Progenitor cell of endocrine pancreas (in vitro differentiated cells): ENCODE results near the gene CDK11B. TPM values are rescaled to one million over a fixed set of nuclear protein-coding genes. Genes with fewer than 3 reads are reported as not detected.

ENCODE experiments used
- DNase-seq: peaks from one replicate; pipeline ENCODE4 v3.0.0; 2021; ENCODE audit warnings: low spot score; ENCODE audit not compliant: unreplicated experiment
- H3K27ac Mint-ChIP-seq: 2 replicates; pipeline ENCODE4 v1.8.0; 2021; ENCODE audit warnings: mild to moderate bottlenecking, moderate library complexity, mixed read lengths
- H3K27me3 Mint-ChIP-seq: 2 replicates; pipeline ENCODE4 v1.8.0; 2021; ENCODE audit warnings: mixed read lengths
- H3K36me3 Mint-ChIP-seq: 2 replicates; pipeline ENCODE4 v1.8.0; 2022; ENCODE audit warnings: mixed read lengths; ENCODE audit not compliant: insufficient read depth
- H3K4me1 Mint-ChIP-seq: 2 replicates; pipeline ENCODE4 v1.8.0; 2021; ENCODE audit warnings: low read depth, mixed read lengths
- H3K4me3 Mint-ChIP-seq: 2 replicates; pipeline ENCODE4 v1.8.0; 2021; ENCODE audit warnings: low read depth, mild to moderate bottlenecking, moderate library complexity, mixed read lengths
- H3K9me3 Mint-ChIP-seq: 2 replicates; pipeline ENCODE4 v1.8.0; 2021; ENCODE audit warnings: low read depth, mixed read lengths
- total RNA-seq: library from RNA; stranded (reverse); gene quantifications from 2 replicates; pipeline ENCODE4 v1.2.1, GENCODE V29; 2021
- TF ChIP-seq, protein P1 (sequence below): fragments of 200-600 bp; sonication (generic); IDR thresholded peaks from one replicate; pipeline ENCODE4 v1.5.0; 2021; ENCODE audit warnings: antibody characterized with exemption, mild to moderate bottlenecking; ENCODE audit not compliant: unreplicated experiment

CDK11B gene
- total RNA-seq, 1 donor from 2014 or later = 28.7 TPM

DNA sequence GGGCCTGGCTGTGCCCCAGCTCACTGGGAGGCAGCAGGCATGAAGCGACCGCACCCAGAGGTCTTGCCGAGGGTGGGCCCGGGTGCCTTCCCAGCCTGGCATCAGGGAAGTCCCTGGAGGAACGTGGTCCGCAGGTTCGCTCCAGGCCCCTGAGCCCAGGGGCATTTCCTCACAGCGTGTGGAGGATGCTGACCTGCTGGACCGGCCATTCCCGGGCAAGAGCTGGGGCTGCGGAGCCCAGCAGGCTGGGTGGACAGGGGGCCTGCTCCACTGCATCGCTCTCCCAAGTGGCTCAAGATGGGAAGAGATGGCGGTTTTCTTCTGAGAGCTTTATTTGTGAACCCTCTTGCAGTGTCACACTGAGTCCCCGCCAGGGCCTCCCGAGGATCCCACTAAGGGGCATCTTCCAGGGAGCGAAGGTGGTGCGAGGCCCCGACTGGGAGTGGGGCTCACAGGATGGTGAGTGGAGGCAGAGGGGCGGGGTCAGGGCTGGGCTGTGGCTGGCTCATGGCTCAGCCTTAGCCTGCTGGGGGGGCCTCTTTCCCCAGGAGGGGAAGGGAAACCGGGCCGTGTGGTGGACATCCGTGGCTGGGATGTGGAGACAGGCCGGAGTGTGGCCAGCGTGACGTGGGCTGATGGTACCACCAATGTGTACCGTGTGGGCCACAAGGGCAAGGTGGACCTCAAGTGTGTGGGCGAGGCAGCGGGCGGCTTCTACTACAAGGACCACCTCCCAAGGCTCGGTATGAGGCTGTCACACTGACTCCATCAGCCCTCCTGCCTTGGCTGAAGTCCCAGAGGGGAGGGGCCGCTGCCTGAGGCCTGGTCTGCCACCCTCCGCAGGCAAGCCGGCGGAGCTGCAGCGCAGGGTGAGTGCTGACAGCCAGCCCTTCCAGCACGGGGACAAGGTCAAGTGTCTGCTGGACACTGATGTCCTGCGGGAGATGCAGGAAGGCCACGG lies 34.1 kb downstream of the CDK11B start:
- H3K9me3 Mint-ChIP-seq = no peaks in the 10 kb centered on the region
- H3K27ac Mint-ChIP-seq = no peak overlapping the region
- H3K4me1 Mint-ChIP-seq = no peaks in the 10 kb centered on the region
- H3K4me3 Mint-ChIP-seq = no peak overlapping the region
- TF ChIP-seq, protein P1, sequence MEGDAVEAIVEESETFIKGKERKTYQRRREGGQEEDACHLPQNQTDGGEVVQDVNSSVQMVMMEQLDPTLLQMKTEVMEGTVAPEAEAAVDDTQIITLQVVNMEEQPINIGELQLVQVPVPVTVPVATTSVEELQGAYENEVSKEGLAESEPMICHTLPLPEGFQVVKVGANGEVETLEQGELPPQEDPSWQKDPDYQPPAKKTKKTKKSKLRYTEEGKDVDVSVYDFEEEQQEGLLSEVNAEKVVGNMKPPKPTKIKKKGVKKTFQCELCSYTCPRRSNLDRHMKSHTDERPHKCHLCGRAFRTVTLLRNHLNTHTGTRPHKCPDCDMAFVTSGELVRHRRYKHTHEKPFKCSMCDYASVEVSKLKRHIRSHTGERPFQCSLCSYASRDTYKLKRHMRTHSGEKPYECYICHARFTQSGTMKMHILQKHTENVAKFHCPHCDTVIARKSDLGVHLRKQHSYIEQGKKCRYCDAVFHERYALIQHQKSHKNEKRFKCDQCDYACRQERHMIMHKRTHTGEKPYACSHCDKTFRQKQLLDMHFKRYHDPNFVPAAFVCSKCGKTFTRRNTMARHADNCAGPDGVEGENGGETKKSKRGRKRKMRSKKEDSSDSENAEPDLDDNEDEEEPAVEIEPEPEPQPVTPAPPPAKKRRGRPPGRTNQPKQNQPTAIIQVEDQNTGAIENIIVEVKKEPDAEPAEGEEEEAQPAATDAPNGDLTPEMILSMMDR = no peak
- no peak for DNase-seq
- H3K36me3 Mint-ChIP-seq = no peaks in the 10 kb centered on the region
- no peaks in the 10 kb centered on the region for H3K27me3 Mint-ChIP-seq

DNA sequence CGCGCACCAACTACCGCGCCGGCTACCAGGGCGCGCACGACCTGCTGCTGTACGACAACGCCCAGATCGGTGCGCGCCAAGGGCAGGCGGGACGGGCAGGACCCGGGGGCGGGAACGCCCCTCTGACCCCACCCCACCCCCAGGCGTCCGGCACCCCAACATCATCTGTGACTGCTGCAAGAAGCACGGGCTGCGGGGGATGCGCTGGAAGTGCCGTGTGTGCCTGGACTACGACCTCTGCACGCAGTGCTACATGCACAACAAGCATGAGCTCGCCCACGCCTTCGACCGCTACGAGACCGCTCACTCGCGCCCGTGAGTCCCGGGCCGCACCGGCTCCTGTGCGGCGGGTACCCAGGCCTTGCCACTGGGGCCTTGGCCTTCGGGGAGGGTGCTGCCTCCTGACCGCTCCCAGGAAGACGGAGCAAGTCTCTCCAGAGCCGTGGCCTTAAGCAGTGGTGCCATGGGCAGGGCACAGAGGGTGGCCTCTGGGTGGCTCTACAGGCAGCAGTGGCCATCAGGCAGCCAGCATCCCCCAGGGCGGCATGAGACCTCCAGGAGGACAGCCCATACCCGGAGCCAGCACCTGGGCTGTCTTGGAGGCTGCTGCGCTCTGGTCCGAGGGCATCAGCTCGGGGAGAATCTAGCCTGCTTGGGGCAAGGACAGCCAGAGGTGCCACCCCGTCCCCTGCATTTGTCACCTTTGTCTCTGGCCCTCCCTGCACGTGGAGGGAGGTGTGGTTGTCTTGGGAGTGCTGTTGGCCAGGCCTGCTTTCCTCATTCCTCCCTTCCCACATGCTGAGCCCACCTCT lies 35.0 kb downstream of the CDK11B start:
- H3K27me3 Mint-ChIP-seq = no peaks in the 10 kb centered on the region
- DNase-seq = no peak
- no peaks in the 10 kb centered on the region for H3K4me1 Mint-ChIP-seq
- no peak overlapping the region for H3K4me3 Mint-ChIP-seq
- no peaks in the 10 kb centered on the region for H3K9me3 Mint-ChIP-seq
- TF ChIP-seq, protein P1 = no peak
- H3K27ac Mint-ChIP-seq = no peak overlapping the region
- no peaks in the 10 kb centered on the region for H3K36me3 Mint-ChIP-seq

- Mint-ChIP-seq H3K4me3 (no peak overlapping the region), H3K9me3 (no peaks in the 10 kb centered on the region), H3K36me3 (no peaks in the 10 kb centered on the region), H3K27ac (no peak overlapping the region), H3K27me3 (no peaks in the 10 kb centered on the region), H3K4me1 (no peaks in the 10 kb centered on the region)
- TF ChIP-seq, protein P1 = no peak
- no peak for DNase-seq
Measured at GRCh38 chr1:1623181-1623630, 35.6 kb downstream of the CDK11B start.

DNA sequence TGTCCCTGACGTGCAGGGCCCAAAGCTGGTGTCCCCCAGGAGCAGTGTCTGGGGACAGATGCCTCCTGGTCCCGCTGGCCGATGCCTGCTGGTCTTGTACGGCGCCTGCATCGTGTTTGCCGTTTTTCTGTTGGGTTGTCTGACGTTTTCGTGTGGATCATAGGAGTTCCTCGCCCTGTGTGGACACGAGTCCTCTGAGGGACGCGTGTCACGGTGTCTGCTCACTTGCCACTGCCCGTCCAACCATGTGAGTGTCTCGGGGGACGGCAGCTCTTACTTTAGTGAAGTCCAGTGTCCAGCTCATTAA lies 36.1 kb downstream of the CDK11B start:
- H3K9me3 Mint-ChIP-seq = no peaks in the 10 kb centered on the region
- H3K36me3 Mint-ChIP-seq = no peaks in the 10 kb centered on the region
- H3K27ac Mint-ChIP-seq = no peak overlapping the region
- TF ChIP-seq, protein P1 = no peak
- H3K4me1 Mint-ChIP-seq = no peaks in the 10 kb centered on the region
- H3K4me3 Mint-ChIP-seq = no peak overlapping the region
- no peak for DNase-seq
- H3K27me3 Mint-ChIP-seq = no peaks in the 10 kb centered on the region

DNA sequence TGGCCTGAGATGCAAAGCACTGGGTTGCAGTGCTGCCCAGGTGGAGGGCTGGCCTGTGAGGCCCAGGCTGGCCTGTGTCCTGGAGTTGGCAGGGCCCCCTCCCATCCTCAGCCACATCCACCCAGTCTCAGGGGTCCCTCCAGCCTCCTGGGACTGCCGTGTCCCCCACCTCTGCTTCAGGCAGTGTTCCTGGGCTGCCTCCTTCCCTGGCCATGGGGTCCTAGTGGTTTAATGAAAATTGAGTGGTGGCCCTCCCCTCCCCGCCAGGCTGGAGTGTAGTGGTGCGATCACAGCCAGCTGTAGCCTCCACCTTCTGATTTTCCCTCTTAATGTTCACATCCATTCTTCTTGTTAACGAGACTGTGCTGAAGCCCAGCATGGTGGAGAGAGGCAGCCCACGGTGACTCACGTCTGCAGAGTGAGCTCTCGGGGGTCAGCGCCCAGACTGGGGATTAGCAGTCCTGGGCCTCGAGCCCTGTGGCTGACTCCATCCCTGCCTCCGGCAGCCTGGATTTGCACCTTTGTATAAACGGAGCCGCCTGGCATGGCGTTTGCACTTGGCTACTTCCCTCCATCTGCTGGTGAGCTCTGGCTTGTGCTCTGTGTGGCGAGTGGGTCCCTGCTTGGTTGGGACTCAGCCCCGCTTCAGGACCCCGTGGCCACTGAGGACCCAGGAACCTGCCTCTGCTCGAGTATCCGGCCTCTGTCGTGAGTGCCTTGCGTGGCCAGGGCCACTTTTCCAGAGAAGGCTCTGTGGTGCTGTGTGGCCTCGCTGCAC lies 36.6 kb downstream of the CDK11B start:
- TF ChIP-seq, protein P1 = no peak
- no peak for DNase-seq
- H3K4me1 Mint-ChIP-seq = peaks cover 1% of the 10 kb centered on the region
- no peak overlapping the region for H3K4me3 Mint-ChIP-seq
- no peak overlapping the region for H3K27ac Mint-ChIP-seq
- peaks cover 2% of the 10 kb centered on the region for H3K36me3 Mint-ChIP-seq
- no peaks in the 10 kb centered on the region for H3K27me3 Mint-ChIP-seq
- H3K9me3 Mint-ChIP-seq = no peaks in the 10 kb centered on the region
